OCI-LY3 (cell line): ENCODE results near the gene CCDC24.

Source experiments
- EZH2phosphoT487 ChIP-seq: fragments of 200-600 bp; shearing (Covaris generic); IDR thresholded peaks from 2 replicates; pipeline ENCODE4 v1.6.1; 2018; ENCODE audit warnings: antibody characterized with exemption, mixed run types, low read depth
- TF ChIP-seq, protein P1 (sequence below): fragments of 200-600, 300-600 bp; sonication (generic); IDR thresholded peaks from 2 replicates; pipeline ENCODE4 v1.5.1; 2014; ENCODE audit warnings: antibody characterized with exemption, low read length, low read depth

DNA sequence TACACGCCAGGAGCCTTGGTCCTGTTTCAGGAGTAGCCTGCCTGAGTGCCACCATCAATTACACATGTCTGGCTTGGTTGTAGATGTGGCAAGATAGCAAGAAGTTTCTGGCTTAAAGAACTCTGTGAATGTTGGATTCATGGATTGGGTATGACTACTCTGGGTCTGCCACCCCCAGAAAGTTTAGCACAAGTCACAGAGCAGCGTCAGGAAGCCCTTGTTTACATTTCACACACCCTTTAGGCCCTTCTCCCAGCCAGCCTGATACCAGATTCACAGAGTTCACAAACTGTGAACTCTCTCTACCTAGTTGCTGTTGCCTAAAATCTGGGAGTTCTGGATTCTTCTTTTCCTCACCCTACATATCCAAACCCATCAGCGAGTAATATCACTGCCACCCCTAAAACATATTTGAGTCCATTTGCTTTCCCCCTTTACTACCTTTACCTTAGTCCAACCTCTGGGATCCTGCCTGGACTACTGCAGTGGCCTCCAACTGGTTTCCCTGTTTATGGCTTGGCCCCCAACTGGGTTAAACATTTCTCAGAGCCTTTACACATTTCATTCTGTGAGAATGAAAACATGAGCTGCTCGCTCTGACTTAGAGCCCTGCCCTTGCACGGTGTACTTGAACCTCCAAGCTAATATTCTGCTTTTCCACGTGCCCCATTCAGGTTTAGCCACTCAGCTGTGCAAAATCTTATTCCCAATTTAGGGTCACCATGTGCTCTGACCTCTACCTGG, 4.1 kb upstream of the CCDC24 start:
- TF ChIP-seq, protein P1, sequence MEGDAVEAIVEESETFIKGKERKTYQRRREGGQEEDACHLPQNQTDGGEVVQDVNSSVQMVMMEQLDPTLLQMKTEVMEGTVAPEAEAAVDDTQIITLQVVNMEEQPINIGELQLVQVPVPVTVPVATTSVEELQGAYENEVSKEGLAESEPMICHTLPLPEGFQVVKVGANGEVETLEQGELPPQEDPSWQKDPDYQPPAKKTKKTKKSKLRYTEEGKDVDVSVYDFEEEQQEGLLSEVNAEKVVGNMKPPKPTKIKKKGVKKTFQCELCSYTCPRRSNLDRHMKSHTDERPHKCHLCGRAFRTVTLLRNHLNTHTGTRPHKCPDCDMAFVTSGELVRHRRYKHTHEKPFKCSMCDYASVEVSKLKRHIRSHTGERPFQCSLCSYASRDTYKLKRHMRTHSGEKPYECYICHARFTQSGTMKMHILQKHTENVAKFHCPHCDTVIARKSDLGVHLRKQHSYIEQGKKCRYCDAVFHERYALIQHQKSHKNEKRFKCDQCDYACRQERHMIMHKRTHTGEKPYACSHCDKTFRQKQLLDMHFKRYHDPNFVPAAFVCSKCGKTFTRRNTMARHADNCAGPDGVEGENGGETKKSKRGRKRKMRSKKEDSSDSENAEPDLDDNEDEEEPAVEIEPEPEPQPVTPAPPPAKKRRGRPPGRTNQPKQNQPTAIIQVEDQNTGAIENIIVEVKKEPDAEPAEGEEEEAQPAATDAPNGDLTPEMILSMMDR, result no peak
- TF ChIP-seq EZH2phosphoT487, result no peak
